HEK293 (cell line): ENCODE data around the gene MYO1B.

ENCODE experiments used
- SCRT2 ChIP-seq: fragments of 450-650 bp; formaldehyde crosslinking; IDR thresholded peaks from 2 replicates; pipeline ENCODE4 v1.5.1; 2016; ENCODE audit warnings: missing biosample characterization, missing genetic modification characterization
- ZBTB7A ChIP-seq: fragments of 450-650 bp; formaldehyde crosslinking; IDR thresholded peaks from 2 replicates; pipeline ENCODE4 v1.5.1; 2016; ENCODE audit warnings: low read depth, missing biosample characterization, missing genetic modification characterization
- ZFHX2 ChIP-seq: fragments of 450-650 bp; formaldehyde crosslinking; conservative IDR thresholded peaks from 2 replicates; pipeline ENCODE4 v1.5.1; 2016; ENCODE audit warnings: missing biosample characterization, missing genetic modification characterization
- ZNF138 ChIP-seq: fragments of 450-650 bp; formaldehyde crosslinking; IDR thresholded peaks from 2 replicates; pipeline ENCODE4 v1.5.1; 2016; ENCODE audit warnings: missing biosample characterization, missing genetic modification characterization, borderline replicate concordance
- ZNF155 ChIP-seq: fragments of 450-650 bp; formaldehyde crosslinking; IDR thresholded peaks from 2 replicates; pipeline ENCODE4 v1.5.1; 2016; ENCODE audit warnings: missing biosample characterization, missing genetic modification characterization
- ZNF157 ChIP-seq: fragments of 450-650 bp; formaldehyde crosslinking; IDR thresholded peaks from 2 replicates; pipeline ENCODE4 v1.5.1; 2016; ENCODE audit warnings: missing biosample characterization, missing genetic modification characterization
- ZNF169 ChIP-seq: fragments of 450-650 bp; formaldehyde crosslinking; IDR thresholded peaks from 2 replicates; pipeline ENCODE4 v1.5.1; 2016; ENCODE audit warnings: missing biosample characterization, missing genetic modification characterization
- ZNF174 ChIP-seq: fragments of 450-650 bp; formaldehyde crosslinking; IDR thresholded peaks from 2 replicates; pipeline ENCODE4 v1.5.0; 2017; ENCODE audit warnings: missing biosample characterization, mild to moderate bottlenecking, missing genetic modification characterization
- ZNF266 ChIP-seq: fragments of 450-650 bp; formaldehyde crosslinking; IDR thresholded peaks from 2 replicates; pipeline ENCODE4 v1.5.1; 2016; ENCODE audit warnings: missing biosample characterization, missing genetic modification characterization, low read depth
- ZNF354C ChIP-seq: fragments of 450-650 bp; formaldehyde crosslinking; IDR thresholded peaks from 2 replicates; pipeline ENCODE4 v1.5.1; 2016; ENCODE audit warnings: missing biosample characterization, missing genetic modification characterization, low read depth, borderline replicate concordance
- ZNF416 ChIP-seq: fragments of 450-650 bp; formaldehyde crosslinking; IDR thresholded peaks from 2 replicates; pipeline ENCODE4 v1.5.1; 2016; ENCODE audit warnings: missing biosample characterization, missing genetic modification characterization
- ZNF433 ChIP-seq: fragments of 450-650 bp; formaldehyde crosslinking; IDR thresholded peaks from 2 replicates; pipeline ENCODE4 v1.5.1; 2016; ENCODE audit warnings: missing biosample characterization, missing genetic modification characterization, low read depth
- ZNF548 ChIP-seq: fragments of 450-650 bp; formaldehyde crosslinking; IDR thresholded peaks from 2 replicates; pipeline ENCODE4 v1.5.1; 2016; ENCODE audit warnings: missing biosample characterization, missing genetic modification characterization
- ZNF555 ChIP-seq: fragments of 450-650 bp; formaldehyde crosslinking; conservative IDR thresholded peaks from 2 replicates; pipeline ENCODE4 v1.5.1; 2017; ENCODE audit warnings: missing biosample characterization, mild to moderate bottlenecking, missing genetic modification characterization, inconsistent platforms
- ZNF561 ChIP-seq: fragments of 450-650 bp; IDR thresholded peaks from 2 replicates; pipeline ENCODE4 v1.5.1; 2018; ENCODE audit warnings: missing biosample characterization, missing genetic modification characterization, borderline replicate concordance
- ZSCAN16 ChIP-seq: fragments of 450-650 bp; formaldehyde crosslinking; IDR thresholded peaks from 2 replicates; pipeline ENCODE4 v1.5.1; 2016; ENCODE audit warnings: missing biosample characterization, missing genetic modification characterization
- TF ChIP-seq, protein P1 (sequence below): fragments of 450-650 bp; formaldehyde crosslinking; IDR thresholded peaks from 2 replicates; pipeline ENCODE4 v1.5.1; 2016; ENCODE audit warnings: missing biosample characterization, missing genetic modification characterization, borderline replicate concordance
- TF ChIP-seq, protein P2 (sequence below): fragments of 450-650 bp; formaldehyde crosslinking; IDR thresholded peaks from 2 replicates; pipeline ENCODE4 v1.5.1; 2017; ENCODE audit warnings: missing biosample characterization, missing genetic modification characterization
- TF ChIP-seq, protein P3 (sequence below): fragments of 450-650 bp; formaldehyde crosslinking; IDR thresholded peaks from 2 replicates; pipeline ENCODE4 v1.5.1; 2017; ENCODE audit warnings: missing biosample characterization, missing genetic modification characterization
- TF ChIP-seq, protein P4 (sequence below): fragments of 450-650 bp; formaldehyde crosslinking; IDR thresholded peaks from 2 replicates; pipeline ENCODE4 v1.5.1; 2016; ENCODE audit warnings: missing biosample characterization, missing genetic modification characterization
- TF ChIP-seq, protein P5 (sequence below): fragments of 450-650 bp; IDR thresholded peaks from 2 replicates; pipeline ENCODE4 v1.5.1; 2018; ENCODE audit warnings: missing biosample characterization, missing genetic modification characterization

Gene MYO1B

DNA sequence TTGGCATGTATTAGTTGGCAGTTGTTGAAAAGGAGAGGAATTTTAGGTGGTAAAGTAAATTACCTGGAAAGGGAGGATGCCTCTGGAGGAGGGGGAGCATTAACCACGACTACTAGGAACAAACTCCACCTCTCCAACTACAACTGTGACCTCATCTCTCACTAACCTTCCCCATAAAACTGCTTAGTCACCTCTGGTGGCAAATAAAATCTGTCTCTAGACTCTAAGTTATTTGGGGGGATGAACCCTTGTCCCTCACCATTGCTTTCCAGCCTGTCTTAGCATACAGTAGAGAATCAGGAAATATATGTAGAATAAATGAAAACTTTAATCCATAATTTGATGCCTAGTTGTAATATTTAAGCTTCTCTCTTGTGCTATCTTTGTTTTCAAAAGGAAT lies 27.6 kb upstream of the MYO1B start (continued):
- TF ChIP-seq ZNF266 (tag by site-specific recombination) (no peak), ZNF138 (tag by site-specific recombination) (no peak), ZNF548 (no peak), ZNF169 (no peak), ZNF416 (tag by site-specific recombination) (no peak), ZNF174 (tag by site-specific recombination) (no peak), ZNF561 (tag by site-specific recombination) (no peak), ZFHX2 (tag by site-specific recombination) (no peak), SCRT2 (tag by site-specific recombination) (no peak), ZBTB7A (no peak), ZNF354C (tag by site-specific recombination) (no peak), ZNF433 (tag by site-specific recombination) (no peak), ZNF155 (tag by site-specific recombination) (no peak), ZNF157 (tag by site-specific recombination) (no peak), ZSCAN16 (tag by site-specific recombination) (no peak), ZNF555 (tag by site-specific recombination) (no peak)
- TF ChIP-seq, protein P1, sequence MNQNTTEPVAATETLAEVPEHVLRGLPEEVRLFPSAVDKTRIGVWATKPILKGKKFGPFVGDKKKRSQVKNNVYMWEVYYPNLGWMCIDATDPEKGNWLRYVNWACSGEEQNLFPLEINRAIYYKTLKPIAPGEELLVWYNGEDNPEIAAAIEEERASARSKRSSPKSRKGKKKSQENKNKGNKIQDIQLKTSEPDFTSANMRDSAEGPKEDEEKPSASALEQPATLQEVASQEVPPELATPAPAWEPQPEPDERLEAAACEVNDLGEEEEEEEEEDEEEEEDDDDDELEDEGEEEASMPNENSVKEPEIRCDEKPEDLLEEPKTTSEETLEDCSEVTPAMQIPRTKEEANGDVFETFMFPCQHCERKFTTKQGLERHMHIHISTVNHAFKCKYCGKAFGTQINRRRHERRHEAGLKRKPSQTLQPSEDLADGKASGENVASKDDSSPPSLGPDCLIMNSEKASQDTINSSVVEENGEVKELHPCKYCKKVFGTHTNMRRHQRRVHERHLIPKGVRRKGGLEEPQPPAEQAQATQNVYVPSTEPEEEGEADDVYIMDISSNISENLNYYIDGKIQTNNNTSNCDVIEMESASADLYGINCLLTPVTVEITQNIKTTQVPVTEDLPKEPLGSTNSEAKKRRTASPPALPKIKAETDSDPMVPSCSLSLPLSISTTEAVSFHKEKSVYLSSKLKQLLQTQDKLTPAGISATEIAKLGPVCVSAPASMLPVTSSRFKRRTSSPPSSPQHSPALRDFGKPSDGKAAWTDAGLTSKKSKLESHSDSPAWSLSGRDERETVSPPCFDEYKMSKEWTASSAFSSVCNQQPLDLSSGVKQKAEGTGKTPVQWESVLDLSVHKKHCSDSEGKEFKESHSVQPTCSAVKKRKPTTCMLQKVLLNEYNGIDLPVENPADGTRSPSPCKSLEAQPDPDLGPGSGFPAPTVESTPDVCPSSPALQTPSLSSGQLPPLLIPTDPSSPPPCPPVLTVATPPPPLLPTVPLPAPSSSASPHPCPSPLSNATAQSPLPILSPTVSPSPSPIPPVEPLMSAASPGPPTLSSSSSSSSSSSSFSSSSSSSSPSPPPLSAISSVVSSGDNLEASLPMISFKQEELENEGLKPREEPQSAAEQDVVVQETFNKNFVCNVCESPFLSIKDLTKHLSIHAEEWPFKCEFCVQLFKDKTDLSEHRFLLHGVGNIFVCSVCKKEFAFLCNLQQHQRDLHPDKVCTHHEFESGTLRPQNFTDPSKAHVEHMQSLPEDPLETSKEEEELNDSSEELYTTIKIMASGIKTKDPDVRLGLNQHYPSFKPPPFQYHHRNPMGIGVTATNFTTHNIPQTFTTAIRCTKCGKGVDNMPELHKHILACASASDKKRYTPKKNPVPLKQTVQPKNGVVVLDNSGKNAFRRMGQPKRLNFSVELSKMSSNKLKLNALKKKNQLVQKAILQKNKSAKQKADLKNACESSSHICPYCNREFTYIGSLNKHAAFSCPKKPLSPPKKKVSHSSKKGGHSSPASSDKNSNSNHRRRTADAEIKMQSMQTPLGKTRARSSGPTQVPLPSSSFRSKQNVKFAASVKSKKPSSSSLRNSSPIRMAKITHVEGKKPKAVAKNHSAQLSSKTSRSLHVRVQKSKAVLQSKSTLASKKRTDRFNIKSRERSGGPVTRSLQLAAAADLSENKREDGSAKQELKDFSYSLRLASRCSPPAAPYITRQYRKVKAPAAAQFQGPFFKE (tag by site-specific recombination) = no peak
- TF ChIP-seq, protein P2, sequence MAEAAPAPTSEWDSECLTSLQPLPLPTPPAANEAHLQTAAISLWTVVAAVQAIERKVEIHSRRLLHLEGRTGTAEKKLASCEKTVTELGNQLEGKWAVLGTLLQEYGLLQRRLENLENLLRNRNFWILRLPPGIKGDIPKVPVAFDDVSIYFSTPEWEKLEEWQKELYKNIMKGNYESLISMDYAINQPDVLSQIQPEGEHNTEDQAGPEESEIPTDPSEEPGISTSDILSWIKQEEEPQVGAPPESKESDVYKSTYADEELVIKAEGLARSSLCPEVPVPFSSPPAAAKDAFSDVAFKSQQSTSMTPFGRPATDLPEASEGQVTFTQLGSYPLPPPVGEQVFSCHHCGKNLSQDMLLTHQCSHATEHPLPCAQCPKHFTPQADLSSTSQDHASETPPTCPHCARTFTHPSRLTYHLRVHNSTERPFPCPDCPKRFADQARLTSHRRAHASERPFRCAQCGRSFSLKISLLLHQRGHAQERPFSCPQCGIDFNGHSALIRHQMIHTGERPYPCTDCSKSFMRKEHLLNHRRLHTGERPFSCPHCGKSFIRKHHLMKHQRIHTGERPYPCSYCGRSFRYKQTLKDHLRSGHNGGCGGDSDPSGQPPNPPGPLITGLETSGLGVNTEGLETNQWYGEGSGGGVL = peak; percentile 58
- TF ChIP-seq, protein P3, sequence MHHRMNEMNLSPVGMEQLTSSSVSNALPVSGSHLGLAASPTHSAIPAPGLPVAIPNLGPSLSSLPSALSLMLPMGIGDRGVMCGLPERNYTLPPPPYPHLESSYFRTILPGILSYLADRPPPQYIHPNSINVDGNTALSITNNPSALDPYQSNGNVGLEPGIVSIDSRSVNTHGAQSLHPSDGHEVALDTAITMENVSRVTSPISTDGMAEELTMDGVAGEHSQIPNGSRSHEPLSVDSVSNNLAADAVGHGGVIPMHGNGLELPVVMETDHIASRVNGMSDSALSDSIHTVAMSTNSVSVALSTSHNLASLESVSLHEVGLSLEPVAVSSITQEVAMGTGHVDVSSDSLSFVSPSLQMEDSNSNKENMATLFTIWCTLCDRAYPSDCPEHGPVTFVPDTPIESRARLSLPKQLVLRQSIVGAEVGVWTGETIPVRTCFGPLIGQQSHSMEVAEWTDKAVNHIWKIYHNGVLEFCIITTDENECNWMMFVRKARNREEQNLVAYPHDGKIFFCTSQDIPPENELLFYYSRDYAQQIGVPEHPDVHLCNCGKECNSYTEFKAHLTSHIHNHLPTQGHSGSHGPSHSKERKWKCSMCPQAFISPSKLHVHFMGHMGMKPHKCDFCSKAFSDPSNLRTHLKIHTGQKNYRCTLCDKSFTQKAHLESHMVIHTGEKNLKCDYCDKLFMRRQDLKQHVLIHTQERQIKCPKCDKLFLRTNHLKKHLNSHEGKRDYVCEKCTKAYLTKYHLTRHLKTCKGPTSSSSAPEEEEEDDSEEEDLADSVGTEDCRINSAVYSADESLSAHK (tag by site-specific recombination) = peak; percentile 73
- TF ChIP-seq, protein P4, sequence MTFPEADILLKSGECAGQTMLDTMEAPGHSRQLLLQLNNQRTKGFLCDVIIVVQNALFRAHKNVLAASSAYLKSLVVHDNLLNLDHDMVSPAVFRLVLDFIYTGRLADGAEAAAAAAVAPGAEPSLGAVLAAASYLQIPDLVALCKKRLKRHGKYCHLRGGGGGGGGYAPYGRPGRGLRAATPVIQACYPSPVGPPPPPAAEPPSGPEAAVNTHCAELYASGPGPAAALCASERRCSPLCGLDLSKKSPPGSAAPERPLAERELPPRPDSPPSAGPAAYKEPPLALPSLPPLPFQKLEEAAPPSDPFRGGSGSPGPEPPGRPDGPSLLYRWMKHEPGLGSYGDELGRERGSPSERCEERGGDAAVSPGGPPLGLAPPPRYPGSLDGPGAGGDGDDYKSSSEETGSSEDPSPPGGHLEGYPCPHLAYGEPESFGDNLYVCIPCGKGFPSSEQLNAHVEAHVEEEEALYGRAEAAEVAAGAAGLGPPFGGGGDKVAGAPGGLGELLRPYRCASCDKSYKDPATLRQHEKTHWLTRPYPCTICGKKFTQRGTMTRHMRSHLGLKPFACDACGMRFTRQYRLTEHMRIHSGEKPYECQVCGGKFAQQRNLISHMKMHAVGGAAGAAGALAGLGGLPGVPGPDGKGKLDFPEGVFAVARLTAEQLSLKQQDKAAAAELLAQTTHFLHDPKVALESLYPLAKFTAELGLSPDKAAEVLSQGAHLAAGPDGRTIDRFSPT (tag by site-specific recombination) = no peak
- TF ChIP-seq, protein P5, sequence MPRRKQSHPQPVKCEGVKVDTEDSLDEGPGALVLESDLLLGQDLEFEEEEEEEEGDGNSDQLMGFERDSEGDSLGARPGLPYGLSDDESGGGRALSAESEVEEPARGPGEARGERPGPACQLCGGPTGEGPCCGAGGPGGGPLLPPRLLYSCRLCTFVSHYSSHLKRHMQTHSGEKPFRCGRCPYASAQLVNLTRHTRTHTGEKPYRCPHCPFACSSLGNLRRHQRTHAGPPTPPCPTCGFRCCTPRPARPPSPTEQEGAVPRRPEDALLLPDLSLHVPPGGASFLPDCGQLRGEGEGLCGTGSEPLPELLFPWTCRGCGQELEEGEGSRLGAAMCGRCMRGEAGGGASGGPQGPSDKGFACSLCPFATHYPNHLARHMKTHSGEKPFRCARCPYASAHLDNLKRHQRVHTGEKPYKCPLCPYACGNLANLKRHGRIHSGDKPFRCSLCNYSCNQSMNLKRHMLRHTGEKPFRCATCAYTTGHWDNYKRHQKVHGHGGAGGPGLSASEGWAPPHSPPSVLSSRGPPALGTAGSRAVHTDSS (tag by site-specific recombination) = no peak
